PFSK-1 (cell line): ENCODE measurements around the gene KCNJ6.

Experiments used
- FOXP2 ChIP-seq: optimal IDR thresholded peaks from 2 replicates; pipeline ENCODE3; 2011; ENCODE audit warnings: borderline replicate concordance, control low read depth, inconsistent platforms; ENCODE audit not compliant: insufficient read depth; ENCODE audit errors: extremely low read length, extremely low read depth
- POLR2AphosphoS5 ChIP-seq: IDR thresholded peaks from 2 replicates; pipeline ENCODE4 v1.6.1; 2012; ENCODE audit warnings: low read depth, mild to moderate bottlenecking, control low read depth, low read length, moderate library complexity
- REST ChIP-seq, 2 experiments: IDR thresholded peaks; 2 replicates each; pipeline versions ENCODE4 v1.6.1 to v1.8.0; 2011 to 2012; ENCODE audit warnings: low read depth in 2 of 2, low read length in 2 of 2, control low read depth in 1 of 2, inconsistent platforms in 1 of 2, mild to moderate bottlenecking in 1 of 2, moderate library complexity in 1 of 2; ENCODE audit not compliant: insufficient read depth in 1 of 2
- SIN3A ChIP-seq: IDR thresholded peaks from 2 replicates; pipeline ENCODE4 v1.6.1; 2012; ENCODE audit warnings: mild to moderate bottlenecking, low read length, moderate library complexity, borderline replicate concordance; ENCODE audit not compliant: insufficient read depth
- TAF1 ChIP-seq: IDR thresholded peaks from 2 replicates; pipeline ENCODE4 v1.6.1; 2012; ENCODE audit warnings: low read length, control low read depth, borderline replicate concordance; ENCODE audit not compliant: insufficient read depth

The KCNJ6 gene

GRCh38 chr21:37899146-37899545 lies 17.1 kb downstream of the KCNJ6 start:
- no peak for TF ChIP-seq POLR2AphosphoS5

- TF ChIP-seq REST (IDR thresholded peaks at IDR 0.05; ENCODE audit: insufficient read depth in 1 of 2, low read depth in 2 of 2, low read length in 2 of 2): no peak
- TF ChIP-seq SIN3A: no peak
- no peak for TF ChIP-seq FOXP2
- TF ChIP-seq TAF1: no peak
- no peak for TF ChIP-seq POLR2AphosphoS5
These were observed 19.5 kb downstream of the KCNJ6 start for GRCh38 chr21:37896788-37897187.

- no peak for TF ChIP-seq POLR2AphosphoS5
- no peak for TF ChIP-seq TAF1
- TF ChIP-seq REST (IDR thresholded peaks at IDR 0.05; ENCODE audit: insufficient read depth in 1 of 2, low read depth in 2 of 2, low read length in 2 of 2): no peak
- TF ChIP-seq FOXP2: no peak
- no peak for TF ChIP-seq SIN3A
These were observed 24.3 kb downstream of the KCNJ6 start for GRCh38 chr21:37891972-37892371.

- TF ChIP-seq SIN3A: no peak
- no peak for TF ChIP-seq REST (IDR thresholded peaks at IDR 0.05; ENCODE audit: insufficient read depth in 1 of 2, low read depth in 2 of 2, low read length in 2 of 2)
- TF ChIP-seq FOXP2: no peak
- no peak for TF ChIP-seq TAF1
- no peak for TF ChIP-seq POLR2AphosphoS5
These were observed 27.6 kb downstream of the KCNJ6 start for GRCh38 chr21:37888659-37889058.

GRCh38 chr21:37886726-37887299 lies 29.4 kb downstream of the KCNJ6 start:
- no peak for TF ChIP-seq TAF1
- TF ChIP-seq FOXP2: no peak
- TF ChIP-seq POLR2AphosphoS5: no peak
- no peak for TF ChIP-seq SIN3A
- TF ChIP-seq REST (IDR thresholded peaks at IDR 0.05; ENCODE audit: insufficient read depth in 1 of 2, low read depth in 2 of 2, low read length in 2 of 2): no peak
